ENCODE measurements around the gene RNF224.
"Not testable (repeated sequence)": the region's sequence is repeated elsewhere in the genome, so short reads cannot be mapped to it uniquely, and the experiment has no call there.

The RNF224 gene

GRCh38 chr9:137237759-137238726, 10.7 kb downstream of the RNF224 start:
- Histone ChIP-seq H3K36me3 (peaks cover 8 to 14% (median 12%) of the 10 kb centered on the region in 3 donors), H3K4me1 (peaks cover 0 to 53% (median 28%) of the 10 kb centered on the region in 4 donors), H3K9me3 (no peaks in the 10 kb centered on the region), H3K4me3 (no peak overlapping the region), H3K27me3 (peaks cover 0 to 32% of the 10 kb centered on the region in 2 donors), H3K27ac (no peak overlapping the region)
- TF ChIP-seq CTCF (IDR thresholded peaks at IDR 0.05), result no peak
- intact Hi-C loops (cut with DNase I; ENCODE audit: low total_unique reads), result no loop called here
- no peak for DNase-seq

GRCh38 chr9:137239541-137240200, 12.4 kb downstream of the RNF224 start:
- intact Hi-C loops (cut with DNase I; ENCODE audit: low total_unique reads); DNase-seq; H3K9me3 ChIP-seq: not testable (repeated sequence)
- Histone ChIP-seq H3K27me3 (peaks cover 0 to 16% of the 10 kb centered on the region in 2 donors), H3K27ac (peak overlapping the region; percentile 94 to 95), H3K4me3 (peak overlapping the region; percentile 69 to 82), H3K4me1 (peaks cover 0 to 58% (median 36%) of the 10 kb centered on the region in 4 donors), H3K36me3 (peaks cover 8 to 23% (median 21%) of the 10 kb centered on the region in 3 donors)

GRCh38 chr9:137240318-137240840, 13.1 kb downstream of the RNF224 start:
- no peak for TF ChIP-seq CTCF (IDR thresholded peaks at IDR 0.05)
- Histone ChIP-seq H3K27ac (peak overlapping the region; percentile 94 to 95), H3K27me3 (peaks cover 0 to 9% of the 10 kb centered on the region in 2 donors), H3K9me3 (no peaks in the 10 kb centered on the region), H3K4me1 (peaks cover 0 to 58% (median 36%) of the 10 kb centered on the region in 4 donors), H3K36me3 (peaks cover 8 to 23% (median 21%) of the 10 kb centered on the region in 3 donors), H3K4me3 (peak overlapping the region; percentile 69 to 82)
- DNase-seq, result peak; percentile 73 to 89
- intact Hi-C loops (cut with DNase I; ENCODE audit: low total_unique reads), result no loop called here

GRCh38 chr9:137240841-137241489, 13.7 kb downstream of the RNF224 start, which contains the start of gene TUBB4B:
TUBB4B (plus strand) TSS chr9:137241287; CDS start chr9:137241361, 74 bp downstream.
- Histone ChIP-seq H3K27me3 (peaks cover 0 to 3% of the 10 kb centered on the region in 2 donors), H3K4me3 (peak within 1 kb of the TSS; percentile 77 to 82), H3K4me1 (peaks cover 0 to 57% (median 35%) of the 10 kb centered on the region in 4 donors), H3K9me3 (no peaks in the 10 kb centered on the region), H3K36me3 (peaks cover 8 to 23% (median 21%) of the 10 kb centered on the region in 3 donors), H3K27ac (peak within 1 kb of the TSS; percentile 94 to 95)
- DNase-seq, result peak; percentile 99 to 100
- TF ChIP-seq CTCF (IDR thresholded peaks at IDR 0.05), result peak in 1 of 2 experiments; percentile 42
- intact Hi-C loops (cut with DNase I; ENCODE audit: low total_unique reads), result no loop called here

GRCh38 chr9:137241490-137242268, 14.4 kb downstream of the RNF224 start:
- no peaks in the 10 kb centered on the region for H3K9me3 ChIP-seq
- H3K36me3 ChIP-seq, result peaks cover 8 to 23% (median 21%) of the 10 kb centered on the region in 3 donors
- H3K4me3 ChIP-seq, result peak overlapping the region; percentile 77 to 82
- peaks cover 0 to 50% (median 27%) of the 10 kb centered on the region in 4 donors for H3K4me1 ChIP-seq
- no peaks in the 10 kb centered on the region for H3K27me3 ChIP-seq
- H3K27ac ChIP-seq, result peak overlapping the region; percentile 90 to 91
- no peak for TF ChIP-seq CTCF (IDR thresholded peaks at IDR 0.05)
- intact Hi-C loops (cut with DNase I; ENCODE audit: low total_unique reads), result no loop called here
- peak; percentile 61 to 85 for DNase-seq

Data from tibial artery (tissue), 4 donors.